ENCODE results near the gene DPP10.

The DPP10 gene

DNA sequence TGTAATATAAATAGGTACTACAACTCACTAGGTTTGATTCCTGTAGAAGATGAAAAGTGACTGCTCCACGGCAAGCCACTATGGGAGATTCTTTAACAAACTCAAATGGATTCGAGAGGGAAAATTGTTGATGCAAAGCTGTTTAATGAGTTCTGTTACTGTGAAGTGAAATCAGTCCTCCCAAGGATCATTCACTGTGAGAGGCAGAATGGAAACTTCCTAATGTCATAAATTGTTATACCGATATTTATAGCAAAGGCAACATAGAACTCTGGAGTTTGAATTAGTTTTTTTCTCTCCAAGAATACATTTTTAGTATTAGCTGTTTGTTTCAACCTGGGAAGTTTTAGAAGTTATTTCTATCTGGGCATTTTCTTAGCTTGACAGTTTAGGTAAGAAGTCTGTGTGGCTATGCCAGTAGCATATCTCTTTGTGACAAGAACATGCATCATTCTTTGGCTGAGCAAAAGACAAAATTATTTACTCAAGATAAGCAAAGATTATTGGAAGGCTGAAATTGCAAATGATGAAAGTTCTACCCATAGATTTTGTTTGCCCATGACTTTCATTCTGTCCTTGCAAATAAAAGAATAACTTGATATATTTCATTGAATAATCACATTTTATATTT lies 979.7 kb downstream of the DPP10 start:
- DNase-seq (ENCODE audit: low read depth, low spot score) = no peak

DNA sequence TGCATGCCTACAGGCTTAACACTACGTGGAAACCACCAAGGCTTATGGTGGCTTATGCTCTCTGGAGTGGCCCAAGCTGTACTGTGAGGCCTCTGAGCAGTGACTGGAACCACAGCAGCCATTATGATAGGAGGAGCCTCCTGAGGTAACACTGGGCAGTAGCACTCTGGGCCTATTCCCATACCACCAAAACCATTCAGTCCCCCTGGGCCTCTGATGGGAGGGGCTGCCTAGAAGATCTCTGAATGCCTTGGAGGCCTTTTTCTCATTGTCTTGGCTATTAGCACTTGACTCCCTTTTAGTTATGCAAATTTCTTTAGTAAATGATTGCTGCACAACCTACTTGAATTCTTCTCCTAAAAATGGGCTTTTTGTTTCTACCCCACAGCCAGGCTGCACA lies 985.0 kb downstream of the DPP10 start:
- DNase-seq (ENCODE audit: low read depth, low spot score) = no peak

DNA sequence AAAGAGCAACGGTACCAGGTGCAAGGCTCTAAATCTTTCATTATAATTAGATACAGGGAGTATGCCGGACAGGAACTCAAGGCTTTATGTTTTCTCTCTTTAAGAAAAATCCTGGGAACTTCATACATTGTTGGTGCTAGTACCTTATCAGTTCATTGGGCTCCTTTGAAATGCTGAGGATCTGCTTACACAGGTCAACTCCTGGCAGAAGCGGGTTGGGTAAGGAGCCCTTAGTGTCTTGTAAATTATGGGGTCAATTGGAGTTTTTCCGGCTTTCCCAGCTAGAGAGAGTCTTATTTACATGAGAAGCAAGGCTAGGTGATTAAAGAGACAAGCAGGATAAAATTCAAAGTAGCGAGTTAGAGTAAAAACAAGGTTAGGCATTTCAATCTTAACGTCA lies 998.3 kb downstream of the DPP10 start:
- DNase-seq (ENCODE audit: low read depth, low spot score) = peak; percentile 45

DNA sequence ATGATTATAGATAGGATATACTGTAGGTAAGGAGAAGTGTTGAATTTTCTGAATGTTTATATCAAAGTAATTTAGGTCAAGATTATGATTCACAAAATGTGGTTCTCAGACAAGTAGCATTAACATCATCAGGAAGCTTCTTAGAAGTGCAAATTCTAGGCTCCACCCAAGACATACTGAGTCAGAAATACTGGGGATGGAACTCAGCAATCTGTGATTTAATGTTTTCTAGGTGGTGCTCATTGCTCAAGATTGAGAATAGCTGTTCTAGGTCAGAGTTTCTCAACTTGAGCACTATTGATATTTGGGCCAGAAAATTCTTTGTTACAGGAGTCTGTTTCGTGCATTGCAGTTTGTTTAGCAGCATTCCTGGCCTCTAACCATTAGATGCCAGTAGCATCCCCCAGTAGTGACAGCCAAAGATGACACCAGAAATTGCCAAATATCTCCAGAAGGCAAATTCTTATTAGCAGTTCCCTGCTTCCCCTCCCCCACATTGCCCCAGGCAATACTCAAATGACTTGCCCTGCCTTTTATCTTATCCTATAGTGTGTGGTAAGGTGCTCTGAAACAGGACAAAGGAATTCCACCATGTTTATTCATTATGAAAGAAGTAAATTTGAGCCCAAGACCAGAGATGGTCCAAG lies 1001.2 kb downstream of the DPP10 start:
- DNase-seq (ENCODE audit: low read depth, low spot score) = no peak

DNA sequence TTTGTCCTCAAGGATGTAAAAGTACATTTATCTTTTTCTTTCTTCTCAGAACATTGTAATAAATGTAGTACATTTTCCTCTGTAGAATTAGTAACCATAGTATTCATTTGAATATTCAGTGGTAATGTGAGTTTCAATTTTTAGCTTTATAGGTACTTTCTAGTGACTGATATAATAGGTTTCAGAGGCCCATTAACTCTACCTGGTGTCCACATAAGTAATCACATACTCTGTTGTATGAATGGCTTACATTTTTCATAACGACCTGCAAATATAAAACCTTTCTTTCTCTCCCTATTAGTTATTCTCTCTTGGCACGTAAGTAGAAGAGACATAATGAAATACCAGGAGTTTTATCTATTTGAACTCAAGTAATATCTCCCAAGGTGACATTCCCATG lies 1017.6 kb downstream of the DPP10 start:
- DNase-seq (ENCODE audit: low read depth, low spot score) = no peak

DNA sequence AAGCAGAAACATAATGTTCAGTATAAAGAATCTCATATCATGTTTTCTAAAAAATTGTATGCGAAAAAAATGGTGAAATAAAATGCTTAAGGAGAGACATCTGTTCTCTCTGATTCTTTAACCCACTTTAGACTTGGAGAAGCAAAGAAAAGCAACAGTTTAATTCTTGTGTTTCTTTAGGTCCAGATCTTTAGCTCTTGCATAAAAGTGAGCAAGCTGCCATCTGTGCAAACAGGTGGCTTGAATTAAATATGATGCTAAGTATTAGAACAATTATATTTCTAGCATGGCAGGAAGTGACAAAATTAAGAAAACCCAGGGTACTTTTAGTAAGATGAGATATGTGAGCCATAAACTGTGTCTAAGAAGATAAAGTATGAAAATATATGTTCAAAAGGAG lies 1038.3 kb downstream of the DPP10 start:
- DNase-seq (ENCODE audit: low read depth, low spot score) = no peak

DNA sequence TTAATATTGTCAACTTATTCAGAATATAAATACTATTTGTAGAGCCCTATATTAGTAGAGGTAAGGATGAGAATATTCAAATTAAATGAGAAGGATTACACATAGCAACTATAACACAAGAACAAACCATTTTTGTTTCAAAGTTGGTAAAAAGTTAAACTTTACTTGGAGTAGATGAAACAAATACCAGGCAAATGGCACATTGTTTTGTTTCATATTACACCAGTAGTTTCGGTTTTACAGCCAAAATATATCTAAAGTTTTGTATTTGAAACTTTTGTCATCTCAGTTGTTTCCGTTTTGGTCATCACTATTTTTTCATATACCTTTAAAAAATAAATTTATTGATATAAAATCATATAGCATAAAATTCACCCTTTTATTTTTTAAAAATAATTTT lies 1039.4 kb downstream of the DPP10 start:
- no peak for DNase-seq (ENCODE audit: low read depth, low spot score)

DNA sequence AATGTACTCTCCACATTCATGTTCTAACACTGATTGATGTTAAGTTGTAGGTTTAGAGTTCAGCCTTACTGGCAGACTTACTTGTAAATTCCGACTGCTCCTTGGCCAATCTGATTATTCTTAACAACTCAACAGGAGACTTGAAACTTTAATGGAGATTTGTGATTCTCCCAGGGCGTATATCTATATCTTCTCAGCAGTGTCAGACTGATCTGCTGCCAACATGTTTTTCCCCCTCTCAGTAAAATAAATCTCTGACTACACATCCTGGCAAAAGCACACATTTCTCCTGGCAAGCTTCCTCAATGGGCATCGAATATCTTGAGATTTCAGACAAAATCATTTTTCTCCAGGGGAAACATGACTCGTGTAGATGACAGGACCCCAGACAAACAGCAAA lies 1041.2 kb downstream of the DPP10 start:
- DNase-seq (ENCODE audit: low read depth, low spot score) = no peak

DNA sequence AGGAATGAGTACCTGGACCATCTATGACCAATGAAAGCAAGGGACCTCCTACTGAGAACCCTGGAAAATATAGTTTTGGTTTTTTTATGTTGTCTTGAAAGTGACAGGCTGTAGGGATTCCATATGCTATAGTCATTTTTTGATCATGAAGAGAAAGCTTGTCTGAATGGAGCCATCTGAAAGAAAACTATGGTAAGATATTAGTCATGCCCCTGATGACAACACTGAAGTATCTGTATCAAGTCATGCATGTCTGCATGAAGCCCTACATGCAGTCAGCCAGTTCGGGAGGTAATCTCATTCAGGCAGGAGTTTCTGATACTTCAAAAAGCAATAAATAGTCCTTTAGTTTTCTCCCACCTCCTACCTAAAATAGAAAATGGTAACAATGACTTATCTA lies 1042.0 kb downstream of the DPP10 start:
- DNase-seq (ENCODE audit: low read depth, low spot score) = no peak

DNA sequence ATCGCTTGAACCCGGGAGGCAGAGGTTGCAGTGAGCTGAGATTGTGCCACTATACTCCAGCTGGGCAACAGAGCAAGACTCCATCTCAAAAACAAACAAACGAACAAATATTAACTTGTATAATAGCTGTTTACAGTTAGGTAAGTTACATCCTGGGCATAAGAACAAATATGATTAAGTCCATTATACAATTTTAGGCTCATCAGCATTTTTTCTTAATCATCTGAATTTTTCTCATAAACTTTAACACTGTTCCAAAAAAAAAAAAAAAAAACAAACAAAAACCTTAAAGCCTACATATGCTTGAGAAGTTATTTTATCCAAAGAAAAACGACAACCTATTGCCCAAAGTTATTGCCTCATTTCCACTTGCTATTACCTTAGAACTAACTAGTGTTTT lies 1042.5 kb downstream of the DPP10 start:
- no peak for DNase-seq (ENCODE audit: low read depth, low spot score)

DNA sequence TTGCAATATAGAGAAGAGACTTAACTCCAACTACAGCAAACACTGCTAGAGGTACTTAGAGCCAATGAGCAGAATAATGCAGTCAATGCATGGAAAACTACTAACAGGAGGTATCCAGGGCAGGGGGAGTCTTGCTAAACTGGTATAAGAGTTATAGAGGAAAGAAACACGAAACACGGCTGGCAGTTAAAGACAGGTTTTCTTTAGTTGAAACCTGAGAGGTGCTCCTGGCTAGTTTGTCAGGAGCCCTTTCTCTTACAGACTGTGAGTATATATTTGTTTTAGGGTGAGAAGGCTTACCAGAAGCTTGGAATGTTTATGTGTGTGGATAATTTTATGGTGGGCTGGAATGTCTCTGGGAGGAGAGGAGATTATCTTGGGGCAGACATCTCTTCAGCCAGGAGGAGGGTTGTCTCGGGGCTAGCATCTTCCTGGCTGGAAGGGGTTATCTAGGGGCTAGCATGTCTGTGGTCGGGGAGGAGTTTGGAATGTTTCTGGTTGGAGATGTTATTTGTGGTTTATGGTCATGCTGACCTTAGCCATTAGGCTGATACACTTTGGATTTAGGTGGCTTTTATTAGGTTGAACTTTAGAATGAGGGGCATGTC lies 1048.8 kb downstream of the DPP10 start:
- no peak for DNase-seq (ENCODE audit: low read depth, low spot score)

DNA sequence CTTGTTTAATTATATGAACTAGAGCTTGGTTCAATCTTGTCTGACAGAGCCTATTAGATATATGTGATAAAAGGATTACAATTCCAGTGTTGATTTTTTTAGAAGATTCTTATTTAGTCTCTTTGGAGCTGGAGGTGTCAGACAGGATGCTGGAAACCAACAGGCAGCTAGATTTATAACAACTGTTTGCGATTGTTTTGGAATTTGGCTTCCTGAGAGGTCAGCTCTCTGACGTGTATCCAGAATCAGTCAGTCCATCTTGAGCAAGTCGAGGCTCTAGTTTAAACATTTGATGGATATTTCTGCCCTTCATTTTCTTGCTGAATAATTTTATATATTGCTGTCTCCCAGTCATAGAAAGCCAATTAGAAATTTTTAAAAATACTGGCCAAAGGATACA lies 1062.9 kb downstream of the DPP10 start:
- no peak for DNase-seq (ENCODE audit: low read depth, low spot score)

DNA sequence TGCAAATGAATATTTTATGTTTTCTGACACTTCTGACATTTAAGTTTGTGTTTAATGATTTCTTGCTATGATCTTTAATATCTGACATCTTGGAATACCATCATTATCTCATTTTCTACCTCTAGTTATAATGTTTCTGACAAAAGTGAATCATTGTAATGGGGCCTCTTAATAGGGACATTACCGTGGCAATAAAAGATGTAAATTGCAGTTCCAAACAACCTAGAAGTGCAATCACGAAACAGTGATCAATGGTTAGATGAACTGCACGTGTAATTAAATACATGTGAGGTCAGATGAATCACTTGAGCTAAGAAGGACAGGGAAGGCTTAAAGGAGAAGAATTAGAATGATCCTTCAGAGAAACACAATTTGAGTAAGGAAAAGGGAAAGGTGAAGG lies 1078.3 kb downstream of the DPP10 start:
- no peak for DNase-seq (ENCODE audit: low read depth, low spot score)

DNA sequence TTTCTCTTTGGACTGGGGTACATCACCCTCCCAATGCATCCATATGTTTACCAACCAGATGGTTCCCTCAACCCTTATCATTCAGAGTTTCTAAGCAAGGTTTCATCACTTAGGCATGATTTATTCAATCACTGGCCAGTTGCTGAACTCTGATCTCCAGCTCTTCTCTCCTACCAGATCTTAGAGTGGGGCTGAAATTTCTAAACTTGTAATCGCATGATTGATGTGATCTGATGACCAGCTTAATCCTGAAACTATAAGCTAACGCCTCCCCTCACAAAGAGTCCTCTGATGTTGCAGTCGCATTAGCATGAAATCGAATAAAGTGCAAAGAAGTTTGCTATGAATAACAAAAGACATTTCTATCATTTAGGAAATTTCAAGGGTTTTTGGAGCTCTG lies 1082.0 kb downstream of the DPP10 start:
- DNase-seq (ENCODE audit: low read depth, low spot score) = no peak

DNA sequence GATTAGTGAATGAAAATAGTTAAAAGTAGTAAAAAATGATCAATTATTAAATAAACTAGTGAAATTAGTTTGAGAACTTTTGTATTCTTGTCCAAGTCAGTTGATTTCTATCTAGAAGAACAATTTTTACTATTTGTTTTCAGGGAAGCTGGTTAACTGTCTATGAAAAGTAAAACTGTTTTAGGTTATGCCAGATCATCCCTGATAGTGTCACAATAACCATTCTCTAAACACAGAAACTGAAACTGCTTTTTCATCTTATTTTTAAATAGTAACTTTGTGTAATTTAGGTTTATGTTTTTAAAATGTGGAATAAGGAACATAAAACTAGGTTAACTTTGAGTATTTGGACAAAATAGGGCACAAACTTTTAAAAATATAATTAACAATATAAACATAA lies 1087.2 kb downstream of the DPP10 start:
- DNase-seq (ENCODE audit: low read depth, low spot score) = no peak

DNA sequence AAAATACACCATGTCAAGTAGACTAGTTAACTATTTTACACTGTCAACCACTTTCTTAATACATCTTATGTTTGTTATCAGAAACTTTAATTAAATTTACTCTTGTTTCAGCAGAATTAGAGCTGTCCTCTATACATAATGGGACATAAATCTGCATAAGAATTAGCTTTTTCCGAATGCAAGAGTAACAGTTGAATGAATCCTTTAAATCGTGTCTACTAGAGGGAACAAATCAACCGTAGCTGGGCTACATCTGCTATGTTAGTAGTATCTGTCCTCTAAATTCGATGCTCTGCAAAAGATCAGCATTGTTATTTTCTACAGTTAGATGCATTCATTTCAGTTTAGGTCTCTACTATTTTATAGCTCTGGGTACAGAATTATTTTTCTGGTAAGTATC lies 1090.6 kb downstream of the DPP10 start:
- no peak for DNase-seq (ENCODE audit: low read depth, low spot score)

DNA sequence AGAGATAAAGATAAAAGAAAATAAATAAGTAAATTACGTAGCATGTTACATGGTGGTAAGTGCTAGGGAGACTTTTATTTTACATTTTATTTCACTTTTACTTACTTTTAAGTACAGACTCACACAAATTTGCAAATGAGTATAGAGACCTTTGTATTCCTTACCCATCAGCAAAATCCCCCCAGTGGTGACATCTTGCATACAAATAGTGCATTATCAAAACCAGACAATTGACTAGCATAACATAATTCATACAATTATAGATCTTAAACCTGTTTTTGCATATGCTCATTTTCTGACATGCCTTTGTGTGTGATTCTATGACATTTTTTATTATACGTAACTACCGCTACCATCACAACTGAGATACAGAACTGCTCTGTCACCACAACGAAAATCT lies 1099.4 kb downstream of the DPP10 start:
- no peak for DNase-seq (ENCODE audit: low read depth, low spot score)

DNA sequence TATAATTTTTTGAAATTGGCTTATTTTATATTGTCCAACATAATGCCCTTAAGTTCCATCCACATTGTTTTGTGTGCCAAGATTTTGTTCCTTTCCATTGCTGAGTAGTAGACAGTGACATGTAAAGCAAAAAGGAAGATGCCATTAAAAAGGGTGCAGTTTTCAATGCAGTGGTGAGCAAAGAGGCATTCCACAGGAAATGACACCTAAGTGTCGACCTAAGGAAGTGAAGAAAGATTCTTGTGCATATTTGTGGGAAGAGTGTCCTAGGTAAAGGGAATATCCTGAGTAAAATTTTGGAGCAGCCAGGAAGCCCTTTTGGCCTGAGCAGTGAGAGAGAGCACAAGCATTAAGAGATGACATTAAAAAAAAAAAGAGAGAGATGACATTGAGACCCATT lies 1099.9 kb downstream of the DPP10 start:
- DNase-seq (ENCODE audit: low read depth, low spot score) = no peak

DNA sequence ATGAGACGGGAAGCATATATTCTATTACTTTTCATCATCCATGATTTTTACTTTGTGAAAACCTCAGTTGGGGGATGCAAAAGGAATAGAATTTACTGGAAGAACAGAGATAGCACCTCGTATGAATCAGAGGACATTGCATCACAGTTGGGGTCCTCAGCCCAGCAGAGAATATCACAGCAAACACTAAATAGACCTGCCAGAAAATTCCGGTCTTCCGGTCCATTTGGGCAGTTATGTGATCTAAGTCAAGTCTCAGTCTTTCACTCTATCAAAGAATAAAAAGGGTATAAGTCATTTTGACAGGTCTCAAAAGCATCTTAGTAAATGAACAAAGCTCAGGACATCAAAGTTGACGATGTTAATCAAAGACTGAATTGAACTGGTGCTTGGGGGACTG lies 1100.6 kb downstream of the DPP10 start:
- no peak for DNase-seq (ENCODE audit: low read depth, low spot score)

DNA sequence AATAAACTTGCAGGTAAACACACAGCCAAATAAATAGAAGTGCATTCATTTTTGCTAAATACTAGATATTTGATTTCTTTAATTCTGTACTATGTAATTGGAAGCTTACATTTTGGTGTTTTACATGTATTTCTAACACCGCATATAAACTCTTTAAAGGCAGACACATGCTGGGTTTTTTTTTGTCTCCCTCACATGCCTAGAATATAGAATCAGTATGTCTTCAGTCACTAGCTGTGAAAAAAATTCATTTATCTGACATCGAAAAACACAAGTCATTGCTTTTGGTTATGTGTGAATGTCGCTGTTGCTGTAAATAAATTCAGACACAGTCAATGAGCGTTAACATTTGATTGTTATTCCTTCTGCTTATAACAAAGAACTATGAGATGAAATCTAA lies 1101.0 kb downstream of the DPP10 start:
- DNase-seq (ENCODE audit: low read depth, low spot score) = no peak

DNA sequence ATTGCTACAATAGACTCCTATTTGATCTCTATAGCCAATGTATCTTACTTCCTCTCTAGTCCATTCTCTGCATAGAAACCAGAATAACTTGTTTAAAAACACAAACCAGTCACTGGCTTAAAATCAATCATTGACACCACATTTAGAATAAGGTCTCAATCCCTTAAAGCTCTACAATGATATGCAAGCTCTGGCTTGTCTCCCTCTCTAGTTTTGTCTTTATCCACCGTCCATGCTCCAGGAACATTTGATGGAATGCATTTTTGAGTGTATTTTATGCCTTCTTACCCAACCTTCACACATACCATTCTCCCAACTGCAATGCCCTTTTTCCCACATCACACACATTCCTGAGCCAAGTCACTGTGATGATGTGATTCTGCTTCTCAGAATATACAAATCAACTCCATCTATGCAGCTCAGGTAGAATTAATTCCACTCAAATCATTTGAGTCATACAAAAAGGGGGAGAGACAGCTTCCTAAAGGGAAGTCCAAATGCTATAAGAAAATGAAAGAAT lies 1107.2 kb downstream of the DPP10 start:
- DNase-seq (ENCODE audit: low read depth, low spot score) = no peak

DNA sequence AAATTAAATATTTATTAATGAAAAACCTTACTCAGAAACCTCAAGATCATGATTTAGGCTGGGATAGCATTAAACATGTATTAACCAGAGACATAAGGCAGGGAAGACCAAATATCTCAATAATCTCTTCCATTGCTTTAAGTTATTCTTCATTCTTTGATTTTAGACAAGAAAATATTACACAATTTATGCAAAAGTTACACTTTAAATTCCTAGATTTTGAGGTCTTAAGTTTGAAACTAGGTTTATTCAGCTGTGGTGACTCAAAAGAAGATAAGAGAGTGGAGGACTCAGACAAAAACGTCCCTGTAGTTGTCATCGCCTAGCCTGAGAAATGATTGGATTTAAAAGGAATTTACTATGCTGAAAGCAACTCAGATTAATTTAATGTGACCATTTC lies 1110.3 kb downstream of the DPP10 start:
- no peak for DNase-seq (ENCODE audit: low read depth, low spot score)

DNA sequence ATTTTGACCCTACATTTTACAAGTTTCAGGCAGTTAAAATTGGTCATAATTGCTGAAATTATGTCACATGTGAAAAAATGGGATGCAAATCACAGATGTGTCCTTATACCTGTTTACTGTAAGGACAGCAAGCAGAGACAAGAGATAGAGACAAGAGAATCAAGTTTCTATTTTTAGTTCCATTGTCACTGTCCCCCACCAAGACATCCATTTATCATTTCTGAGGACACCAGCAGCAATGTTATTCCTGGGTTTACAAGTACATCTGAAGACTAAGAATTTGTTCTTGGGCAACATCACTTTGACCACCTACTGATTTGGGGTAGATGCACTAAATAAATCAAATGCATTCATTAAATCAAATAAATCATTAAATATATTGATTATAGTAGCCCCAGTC lies 1111.7 kb downstream of the DPP10 start:
- no peak for DNase-seq (ENCODE audit: low read depth, low spot score)
